HEK293 (cell line): ENCODE measurements around the gene MAPKAP1.

Source experiments
- CTCF ChIA-PET: fragments of 350-600 bp; formaldehyde crosslinking; extraction: SDS; loops from one replicate; lab custom pipeline; 2021; ENCODE audit warnings: antibody characterized with exemption; lab: Yijun Ruan, JAX
- POLR2A ChIA-PET: fragments of 300-600 bp; formaldehyde crosslinking; extraction: SDS; loops from one replicate; lab custom pipeline; 2020; ENCODE audit warnings: antibody characterized with exemption, inconsistent platforms; lab: Yijun Ruan, JAX
- H3K27ac ChIP-seq: fragments of 200-500 bp; sonication (Bioruptor generic); 2 replicates; pipeline ENCODE4 v1.5.1; 2014; ENCODE audit warnings: low read depth, low read length, control low read depth, inconsistent platforms; ENCODE audit errors: extremely low read depth
- H3K36me3 ChIP-seq, 2 experiments: fragments of 200-500 bp in 1 of 2; sonication (Bioruptor generic) in 1 of 2; 1 replicate in 1 of 2; 2 replicates in 1 of 2; pipeline ENCODE4 v1.5.1; 2014 to 2017; ENCODE audit warnings: inconsistent platforms in 2 of 2, low read length in 2 of 2; ENCODE audit not compliant: control insufficient read depth in 2 of 2, insufficient read depth in 1 of 2
- H3K4me1 ChIP-seq: fragments of 200-500 bp; sonication (Bioruptor generic); 2 replicates; pipeline ENCODE4 v1.5.1; 2014; ENCODE audit warnings: mild to moderate bottlenecking, low read length, inconsistent platforms; ENCODE audit not compliant: control insufficient read depth, insufficient read depth
- H3K4me3 ChIP-seq: 2 replicates; pipeline ENCODE4 v1.5.1; 2011; ENCODE audit warnings: low read depth, mild to moderate bottlenecking, control low read depth, low read length, moderate library complexity
- H3K9me3 ChIP-seq: fragments of 200-500 bp; sonication (Bioruptor generic); 2 replicates; pipeline ENCODE4 v1.5.1; 2014; ENCODE audit warnings: low read depth, low read length, inconsistent platforms; ENCODE audit not compliant: control insufficient read depth, insufficient read depth
- ELK4 ChIP-seq: IDR thresholded peaks from 2 replicates; pipeline ENCODE4 v1.6.1; 2011; ENCODE audit warnings: mild to moderate bottlenecking, low read depth, low read length, borderline replicate concordance
- HOXC10 ChIP-seq: sonication (generic); formaldehyde crosslinking; IDR thresholded peaks from 2 replicates; pipeline ENCODE4 v1.8.1; 2023; ENCODE audit warnings: mild to moderate bottlenecking, missing genetic modification reagents
- INSM2 ChIP-seq: fragments of 450-650 bp; formaldehyde crosslinking; IDR thresholded peaks from 2 replicates; pipeline ENCODE4 v1.5.1; 2016; ENCODE audit warnings: missing biosample characterization, missing genetic modification characterization
- MZF1 ChIP-seq: fragments of 450-650 bp; formaldehyde crosslinking; IDR thresholded peaks from 2 replicates; pipeline ENCODE4 v1.5.1; 2017; ENCODE audit warnings: missing biosample characterization, missing genetic modification characterization, borderline replicate concordance
- PRDM10 ChIP-seq: fragments of 450-650 bp; formaldehyde crosslinking; IDR thresholded peaks from 2 replicates; pipeline ENCODE4 v1.5.1; 2016; ENCODE audit warnings: missing biosample characterization, missing genetic modification characterization
- REPIN1 ChIP-seq: fragments of 450-650 bp; formaldehyde crosslinking; IDR thresholded peaks from 2 replicates; pipeline ENCODE4 v1.5.1; 2017; ENCODE audit warnings: missing biosample characterization, missing genetic modification characterization, low read depth
- SCRT1 ChIP-seq: fragments of 450-650 bp; formaldehyde crosslinking; IDR thresholded peaks from 2 replicates; pipeline ENCODE4 v1.5.1; 2016; ENCODE audit warnings: missing biosample characterization, missing genetic modification characterization, borderline replicate concordance
- ZBTB10 ChIP-seq: fragments of 450-650 bp; formaldehyde crosslinking; IDR thresholded peaks from 2 replicates; pipeline ENCODE4 v1.5.1; 2016; ENCODE audit warnings: missing biosample characterization, missing genetic modification characterization
- ZNF521 ChIP-seq: fragments of 450-650 bp; formaldehyde crosslinking; IDR thresholded peaks from 2 replicates; pipeline ENCODE4 v1.5.1; 2017; ENCODE audit warnings: missing biosample characterization, mild to moderate bottlenecking, missing genetic modification characterization
- ZNF571 ChIP-seq: fragments of 450-650 bp; formaldehyde crosslinking; IDR thresholded peaks from 2 replicates; pipeline ENCODE4 v1.5.0; 2017; ENCODE audit warnings: missing biosample characterization, missing genetic modification characterization
- ZNF585B ChIP-seq: fragments of 450-650 bp; formaldehyde crosslinking; IDR thresholded peaks from 2 replicates; pipeline ENCODE4 v1.5.1; 2016; ENCODE audit warnings: missing biosample characterization, missing genetic modification characterization
- ZNF621 ChIP-seq: fragments of 450-650 bp; formaldehyde crosslinking; IDR thresholded peaks from 2 replicates; pipeline ENCODE4 v1.5.1; 2017; ENCODE audit warnings: missing biosample characterization, missing genetic modification characterization
- ZNF747 ChIP-seq: fragments of 450-650 bp; formaldehyde crosslinking; IDR thresholded peaks from 2 replicates; pipeline ENCODE4 v1.5.1; 2016; ENCODE audit warnings: missing biosample characterization, missing genetic modification characterization
- ZNF830 ChIP-seq: fragments of 450-650 bp; IDR thresholded peaks from 2 replicates; pipeline ENCODE4 v1.5.0; 2018; ENCODE audit warnings: missing biosample characterization, missing genetic modification characterization, low read depth, mild to moderate bottlenecking, moderate library complexity

The MAPKAP1 gene

GRCh38 chr9:125656560-125656959, 50.4 kb downstream of the MAPKAP1 start (continued):
- TF ChIP-seq PRDM10 (tag by site-specific recombination): no peak

- Histone ChIP-seq H3K36me3 (no peaks in the 10 kb centered on the region), H3K4me1 (peaks cover 6% of the 10 kb centered on the region; the same call in 1 of the 2 replicates), H3K4me3 (no peak overlapping the region), H3K9me3 (no peaks in the 10 kb centered on the region), H3K27ac (no peak overlapping the region)
- ChIA-PET CTCF (interaction anchor here (1.1 kb wide), 1 partner anchor 97 kb away, joined by 4 read pairs; no protein-coding TSS in a partner anchor), POLR2A (no interaction called here)
- no peak for TF ChIP-seq ZNF585B (tag by site-specific recombination)
- no peak for TF ChIP-seq INSM2 (tag by site-specific recombination)
- no peak for TF ChIP-seq ZNF830
- no peak for TF ChIP-seq MZF1
- TF ChIP-seq REPIN1 (tag by site-specific recombination): no peak
- TF ChIP-seq ZNF621 (tag by site-specific recombination): no peak
- TF ChIP-seq HOXC10: no peak
- TF ChIP-seq ZNF521: no peak
- TF ChIP-seq SCRT1 (tag by site-specific recombination): no peak
- TF ChIP-seq ZNF747 (tag by site-specific recombination): no peak
- TF ChIP-seq ZNF571 (tag by site-specific recombination): no peak
- no peak for TF ChIP-seq ZBTB10 (tag by site-specific recombination)
- no peak for TF ChIP-seq ELK4
These were observed 51.2 kb downstream of the MAPKAP1 start for GRCh38 chr9:125655691-125656410.
